HG02943 (cell line): ENCODE measurements around the gene WDR90.
"Not testable (repeated sequence)": the region's sequence is repeated elsewhere in the genome, so short reads cannot be mapped to it uniquely, and the experiment has no call there.

Experiments
- ATAC-seq: cut with Tn5 transposase; IDR thresholded peaks from one replicate; pipeline ENCODE4 v1.9.1; 2021; ENCODE audit warnings: mild to moderate bottlenecking, low read depth, moderate library complexity; ENCODE audit not compliant: unreplicated experiment

WDR90 gene

GRCh38 chr16:704047-704446, 54.9 kb downstream of the WDR90 start:
- ATAC-seq: no peak

DNA sequence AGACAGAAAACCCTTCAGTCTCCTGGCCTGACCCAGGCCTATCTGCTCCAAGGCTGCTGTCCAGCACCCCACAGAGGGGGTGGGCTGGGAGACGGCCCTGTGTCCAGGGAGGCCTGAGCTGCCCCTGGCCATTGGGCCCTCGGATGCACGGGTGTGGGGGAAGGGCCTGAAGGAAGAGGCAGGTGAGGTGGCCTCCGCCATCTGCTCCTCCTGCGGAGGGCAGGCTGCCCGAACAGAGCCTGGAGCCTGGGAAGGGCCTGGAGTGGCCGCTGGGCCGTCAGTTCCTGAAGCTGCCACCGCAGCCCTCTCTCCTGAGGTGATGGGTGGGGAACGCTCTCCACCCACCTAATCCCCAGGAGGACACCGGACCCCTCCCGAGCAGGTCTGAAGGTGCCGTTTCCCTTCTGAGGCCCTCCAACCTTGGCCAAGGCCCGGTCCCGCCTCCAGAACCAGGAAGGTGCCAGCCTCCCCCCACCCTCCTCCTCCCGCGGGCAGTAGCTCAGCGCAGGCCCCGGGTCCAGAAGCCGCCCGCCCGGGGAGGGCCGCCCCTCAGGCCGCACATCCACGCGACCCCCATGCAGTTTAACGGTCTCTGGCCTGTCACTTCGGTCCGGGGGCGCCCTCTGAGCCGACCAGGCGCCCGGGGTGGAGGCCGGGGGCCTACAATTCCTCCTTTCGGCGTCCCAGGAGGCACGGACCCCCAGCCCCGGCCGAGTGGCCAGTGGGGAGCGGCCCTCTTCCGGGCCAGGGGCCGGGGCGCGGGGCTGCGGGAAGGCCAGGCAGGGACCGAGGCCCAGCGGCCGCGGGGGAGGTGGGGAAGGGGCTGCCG, 55.6 kb downstream of the WDR90 start:
- no peak for ATAC-seq

GRCh38 chr16:705431-706188, 56.4 kb downstream of the WDR90 start, which contains the start of gene FBXL16:
TSS of gene FBXL16 (minus strand) at chr16:705801. CDS start at chr16:697405, 8,396 bp downstream.
- no peak for ATAC-seq

GRCh38 chr16:706189-707061, 57.3 kb downstream of the WDR90 start:
- no peak for ATAC-seq

- ATAC-seq: no peak
Measured at GRCh38 chr16:707062-707538, 57.9 kb downstream of the WDR90 start.

GRCh38 chr16:708019-708418, 58.9 kb downstream of the WDR90 start:
- no peak for ATAC-seq

GRCh38 chr16:708959-709358, 59.8 kb downstream of the WDR90 start:
- no peak for ATAC-seq

GRCh38 chr16:709566-710499, 60.7 kb downstream of the WDR90 start:
- ATAC-seq: no peak

- ATAC-seq: no peak
Measured at GRCh38 chr16:710500-711075, 61.4 kb downstream of the WDR90 start.

DNA sequence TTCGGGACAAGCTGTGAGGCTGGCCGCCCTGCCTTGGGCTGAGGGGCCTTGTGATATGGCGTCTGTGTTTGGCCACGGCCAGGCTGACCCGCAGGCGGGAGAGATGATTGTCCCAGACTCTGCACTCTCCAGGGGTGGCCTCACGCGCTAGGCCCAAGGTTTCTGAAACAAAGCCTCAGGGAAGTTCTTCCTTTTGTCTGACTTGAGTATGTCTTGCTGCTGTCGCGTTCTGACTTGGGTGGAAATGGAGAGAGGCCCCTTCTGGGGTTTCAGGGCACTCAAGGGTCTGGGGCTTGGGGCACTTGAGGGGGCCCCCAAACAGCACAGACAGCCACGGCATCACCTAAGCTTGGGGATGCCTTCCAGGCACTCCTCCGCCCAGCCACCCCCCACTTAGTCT, 61.9 kb downstream of the WDR90 start:
- ATAC-seq: no peak

GRCh38 chr16:711548-712320, 62.6 kb downstream of the WDR90 start:
- no peak for ATAC-seq

DNA sequence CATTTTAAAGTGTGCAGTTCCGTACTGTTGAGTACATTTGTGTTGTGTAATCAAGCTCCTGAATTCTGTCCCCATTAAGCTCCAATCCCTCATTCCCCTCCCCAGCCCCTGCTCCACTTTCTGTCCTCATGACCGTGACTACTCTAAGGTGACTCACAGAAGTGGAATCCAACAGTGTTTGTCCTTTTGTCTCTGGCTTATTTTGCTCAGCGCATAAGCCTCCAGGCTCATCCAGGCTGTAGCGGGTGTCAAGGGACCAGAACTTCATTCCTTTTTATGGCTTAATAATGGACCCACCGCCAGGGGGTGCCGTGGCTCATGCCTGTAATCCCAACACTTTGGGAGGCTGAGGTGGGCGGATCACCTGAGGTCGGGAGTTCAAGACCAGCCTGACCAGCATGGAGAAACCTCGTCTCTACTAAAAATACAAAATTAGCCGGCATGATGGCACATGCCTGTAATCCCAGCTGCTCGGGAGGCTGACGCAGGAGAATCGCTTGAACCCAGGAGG, 63.6 kb downstream of the WDR90 start:
- not testable (repeated sequence) for ATAC-seq

DNA sequence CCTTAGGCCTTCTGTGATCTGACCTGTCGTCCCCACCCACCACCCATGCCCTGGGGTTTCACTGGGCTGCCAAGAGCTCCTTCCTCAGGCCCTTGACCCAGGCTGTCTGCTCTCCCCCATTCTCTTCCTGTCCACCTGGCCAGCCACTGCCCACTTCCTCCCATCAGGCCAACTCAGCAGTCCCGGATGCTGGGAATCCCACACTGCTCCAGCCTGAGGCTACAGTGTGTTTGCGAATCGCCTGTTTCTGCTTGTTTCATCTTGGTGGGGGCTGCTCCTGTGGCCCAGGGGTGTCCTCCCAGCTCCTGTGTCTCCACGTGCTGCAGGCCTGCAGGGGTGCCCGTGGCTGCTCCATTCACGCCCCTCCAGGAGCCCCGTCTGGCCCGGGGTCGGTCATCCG, 64.9 kb downstream of the WDR90 start:
- ATAC-seq: no peak

DNA sequence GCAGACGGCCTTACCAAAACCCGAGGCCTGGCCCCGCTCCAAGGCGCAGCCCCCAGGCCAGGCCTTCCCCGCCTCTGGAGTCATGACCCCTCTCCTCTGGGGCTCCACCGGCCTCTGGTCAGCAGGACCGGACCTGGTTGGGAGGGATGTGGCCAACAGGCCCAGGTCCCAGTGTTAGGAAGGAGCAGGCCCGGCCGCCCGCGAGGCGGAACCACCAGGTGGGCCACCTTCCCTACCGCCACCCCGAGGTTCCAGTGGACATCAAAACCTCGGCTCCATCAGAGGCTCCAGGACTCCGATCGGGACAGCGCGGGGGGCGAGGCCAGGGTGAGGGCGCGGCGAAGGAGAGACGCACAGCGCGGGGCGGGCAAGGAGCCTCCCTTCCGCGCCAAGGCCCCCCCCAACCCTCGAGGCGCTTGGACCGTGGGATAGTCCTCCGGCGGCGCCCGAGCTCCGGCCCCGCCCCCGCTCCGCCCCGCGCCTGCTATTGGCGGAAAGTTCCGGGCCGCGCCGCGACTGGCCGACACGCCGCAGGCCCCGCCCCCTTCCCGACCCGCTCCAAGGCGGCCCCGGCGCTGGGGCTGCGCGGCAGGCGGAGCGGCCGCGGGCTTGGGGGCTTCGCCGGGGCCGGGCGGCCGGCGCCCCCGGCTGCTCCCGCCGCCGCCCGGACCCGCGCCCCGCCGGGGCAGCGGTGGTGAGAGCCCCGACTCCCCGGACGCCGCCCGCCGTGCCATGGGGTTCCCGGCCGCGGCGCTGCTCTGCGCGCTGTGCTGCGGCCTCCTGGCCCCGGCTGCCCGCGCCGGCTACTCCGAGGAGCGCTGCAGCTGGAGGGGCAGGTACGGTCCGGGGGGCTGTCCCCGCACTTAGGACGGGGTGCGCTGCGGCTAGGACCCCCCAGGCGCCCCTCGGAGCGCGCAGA, 65.7 kb downstream of the WDR90 start, which contains the start of gene METRN:
METRN (plus strand) TSS at position 561 of the 919 bp plus-strand sequence; CDS start at position 733, 172 bp downstream.
- no peak for ATAC-seq

DNA sequence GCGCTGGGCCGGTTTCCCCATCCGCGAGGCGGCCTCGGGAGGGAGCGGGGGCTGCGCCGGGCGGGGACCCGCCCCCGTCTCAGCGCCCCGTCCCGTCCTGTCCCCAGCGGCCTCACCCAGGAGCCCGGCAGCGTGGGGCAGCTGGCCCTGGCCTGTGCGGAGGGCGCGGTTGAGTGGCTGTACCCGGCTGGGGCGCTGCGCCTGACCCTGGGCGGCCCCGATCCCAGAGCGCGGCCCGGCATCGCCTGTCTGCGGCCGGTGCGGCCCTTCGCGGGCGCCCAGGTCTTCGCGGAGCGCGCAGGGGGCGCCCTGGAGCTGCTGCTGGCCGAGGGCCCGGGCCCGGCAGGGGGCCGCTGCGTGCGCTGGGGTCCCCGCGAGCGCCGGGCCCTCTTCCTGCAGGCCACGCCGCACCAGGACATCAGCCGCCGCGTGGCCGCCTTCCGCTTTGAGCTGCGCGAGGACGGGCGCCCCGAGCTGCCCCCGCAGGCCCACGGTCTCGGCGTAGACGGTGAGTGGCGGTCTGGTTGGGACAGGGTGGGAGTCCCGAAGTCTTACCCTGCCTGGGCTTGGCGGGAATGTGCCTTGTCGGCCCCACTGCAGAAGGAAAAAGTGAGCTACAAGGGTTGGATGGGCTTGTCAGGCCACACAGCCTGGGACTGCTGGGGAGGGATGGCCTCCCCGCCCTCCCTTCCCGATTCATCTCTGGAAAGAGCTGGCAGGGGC, 66.5 kb downstream of the WDR90 start:
- ATAC-seq: no peak

GRCh38 chr16:716200-716568, 67.0 kb downstream of the WDR90 start:
- ATAC-seq: no peak
